HL-60/S4 treated with retinoic acid at 250 ng/mL for 4 days and 3 days (cell line): ENCODE measurements around the gene MAP4K1.

Experiments
- in situ Hi-C: fragments of 300-500 bp; cut with MboI; formaldehyde crosslinking; loops from 2 replicates; pipeline ENCODE4 v1.7.0; 2022; ENCODE audit warnings: low sequenced_read_pairs

Gene MAP4K1

DNA sequence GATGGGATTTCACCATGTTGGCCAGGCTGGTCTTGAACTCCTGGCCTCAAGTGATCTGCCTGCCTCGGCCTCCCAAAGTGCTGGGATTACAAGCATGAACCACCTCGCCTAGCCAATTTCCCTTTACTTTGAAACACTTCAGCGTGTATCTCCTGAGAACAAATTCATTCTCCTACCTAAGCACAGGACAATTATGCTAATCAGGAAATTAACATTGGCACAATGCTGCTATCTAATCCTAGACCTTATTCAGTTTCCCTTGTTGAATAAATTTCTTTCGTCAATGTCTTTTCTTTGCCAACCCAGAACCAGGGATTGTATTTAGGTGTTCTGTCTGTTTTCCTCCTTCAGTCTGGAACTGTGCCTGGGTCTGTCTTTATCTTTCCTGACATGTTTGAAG is 67.8 kb downstream of the MAP4K1 start:
- in situ Hi-C loops = no loop called here

DNA sequence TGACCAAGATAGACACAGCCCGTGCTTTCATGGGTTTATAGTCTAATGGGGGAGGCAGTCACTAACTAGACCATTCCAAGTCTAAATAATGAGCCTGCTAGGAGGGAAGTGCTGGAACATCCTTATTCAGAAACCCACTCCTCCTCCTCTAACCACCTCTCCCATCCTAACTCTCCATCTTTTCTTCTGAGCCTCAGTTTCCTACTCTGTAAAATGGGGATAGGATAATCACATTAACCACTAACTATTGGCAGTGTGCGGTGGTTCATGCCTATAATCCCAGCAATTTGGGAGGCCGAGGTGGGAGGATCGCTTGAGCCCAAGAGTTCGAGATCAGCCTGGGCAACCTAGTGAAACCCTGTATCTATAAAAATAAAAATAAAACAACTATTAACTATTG is 68.7 kb downstream of the MAP4K1 start:
- in situ Hi-C loops = no loop called here

DNA sequence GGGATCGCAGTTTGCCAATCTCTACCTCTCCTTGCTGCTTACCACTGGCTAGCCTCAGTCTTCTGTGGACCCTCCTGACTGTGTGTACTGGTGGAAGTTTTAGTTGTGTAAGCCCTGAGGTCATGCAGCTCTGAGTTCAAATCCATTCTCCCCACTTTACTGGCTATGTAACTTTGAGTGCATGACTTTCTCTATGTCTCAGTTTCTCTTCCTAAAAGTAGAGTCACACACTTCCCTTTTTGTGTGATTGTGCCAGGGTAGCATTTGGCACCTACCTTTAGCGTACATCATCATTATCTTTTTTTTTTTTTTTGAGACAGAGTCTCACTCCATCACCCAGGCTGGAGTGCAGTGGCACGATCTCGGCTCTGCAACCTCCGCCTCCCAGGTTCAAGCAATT is 70.3 kb downstream of the MAP4K1 start:
- in situ Hi-C loops = no loop called here

DNA sequence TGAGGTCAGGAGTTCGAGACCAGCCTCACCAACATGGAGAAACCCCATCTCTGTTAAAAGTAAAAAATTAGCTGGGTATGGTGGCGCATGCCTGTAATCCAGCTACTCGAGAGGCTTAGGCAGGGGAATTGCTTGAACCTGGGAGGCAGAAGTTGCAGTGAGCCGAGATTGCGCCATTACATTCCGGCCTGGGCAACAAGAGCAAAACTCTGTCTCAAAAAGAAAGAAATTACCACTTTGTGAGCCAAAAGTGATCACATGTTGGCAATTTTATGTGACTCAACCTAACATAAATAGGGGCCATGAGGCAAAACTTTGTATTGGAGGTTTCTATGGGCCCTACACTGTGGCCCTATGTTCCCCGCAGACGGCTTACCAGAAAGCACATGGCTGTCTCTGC is 72.2 kb downstream of the MAP4K1 start:
- in situ Hi-C loops = no loop called here

DNA sequence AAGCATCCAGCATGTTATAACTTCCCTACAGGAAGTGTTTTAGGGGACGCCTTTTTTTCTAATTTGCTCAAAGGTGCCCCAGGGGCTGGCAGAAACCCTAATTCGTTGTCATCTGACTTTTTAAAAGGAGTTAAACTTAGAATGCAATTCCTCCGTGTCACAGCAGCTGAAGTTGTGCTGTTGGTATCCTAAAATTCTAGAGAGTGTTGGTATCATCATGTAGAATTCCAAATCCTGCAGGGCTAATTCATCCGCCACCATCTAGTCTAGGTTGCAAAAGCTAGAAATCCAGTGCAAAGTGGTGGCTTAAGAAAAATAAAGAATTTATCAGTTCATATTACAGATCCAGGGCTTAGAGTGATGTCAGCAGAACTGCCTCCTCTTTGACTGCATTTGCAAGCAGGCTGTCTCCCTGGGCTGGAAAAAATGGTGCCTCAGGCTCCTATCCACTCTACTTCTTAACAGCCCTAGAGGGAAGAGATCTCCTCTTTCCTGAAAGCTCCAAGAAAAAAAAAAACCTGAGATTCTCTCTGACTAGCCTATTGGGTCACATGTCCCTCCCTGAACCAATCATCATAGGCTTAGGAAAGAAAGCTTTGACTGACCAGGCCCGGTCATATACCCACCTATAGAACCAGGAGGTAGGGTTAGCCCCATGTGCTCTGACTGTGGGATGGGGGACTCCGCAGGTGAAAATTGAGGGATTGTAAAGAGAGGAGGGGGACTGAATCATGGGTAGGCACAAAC is 73.0 kb downstream of the MAP4K1 start:
- in situ Hi-C loops = no loop called here

DNA sequence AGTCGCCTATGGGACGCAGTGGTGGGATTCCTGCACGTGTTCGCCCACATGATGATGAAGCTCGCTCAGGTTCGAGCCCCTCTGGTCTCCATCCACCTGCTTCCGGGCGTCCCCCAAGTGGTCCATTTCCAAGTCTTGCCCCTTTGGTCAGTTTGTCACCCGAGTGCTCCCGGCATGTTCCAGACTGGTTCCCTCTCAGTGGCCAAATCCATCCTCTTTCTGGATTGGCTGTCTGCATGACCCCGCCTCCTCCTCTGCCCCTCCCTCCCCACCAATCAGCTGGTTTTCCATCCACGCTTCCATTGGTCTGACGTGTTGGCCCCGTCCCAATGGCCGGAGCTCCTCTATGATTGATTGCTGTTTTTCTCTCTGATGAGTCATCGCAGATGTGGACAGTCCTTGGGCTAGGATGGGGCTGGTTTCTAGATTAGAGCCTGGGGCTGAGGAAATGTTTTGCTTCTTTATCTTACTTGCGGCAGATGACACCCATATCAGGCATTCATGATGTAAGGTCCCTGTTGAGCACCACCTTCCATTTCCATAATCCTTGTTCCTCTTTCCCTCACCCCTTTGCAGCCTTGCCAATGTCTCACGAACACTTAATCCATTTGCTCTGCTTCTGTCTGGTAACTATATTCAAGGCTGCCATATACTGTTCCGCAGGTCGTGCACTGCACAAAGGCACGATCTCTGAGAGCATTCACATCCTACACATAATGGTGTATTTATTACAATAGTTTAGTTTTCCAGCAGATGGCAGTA is 73.8 kb downstream of the MAP4K1 start:
- in situ Hi-C loops = no loop called here

DNA sequence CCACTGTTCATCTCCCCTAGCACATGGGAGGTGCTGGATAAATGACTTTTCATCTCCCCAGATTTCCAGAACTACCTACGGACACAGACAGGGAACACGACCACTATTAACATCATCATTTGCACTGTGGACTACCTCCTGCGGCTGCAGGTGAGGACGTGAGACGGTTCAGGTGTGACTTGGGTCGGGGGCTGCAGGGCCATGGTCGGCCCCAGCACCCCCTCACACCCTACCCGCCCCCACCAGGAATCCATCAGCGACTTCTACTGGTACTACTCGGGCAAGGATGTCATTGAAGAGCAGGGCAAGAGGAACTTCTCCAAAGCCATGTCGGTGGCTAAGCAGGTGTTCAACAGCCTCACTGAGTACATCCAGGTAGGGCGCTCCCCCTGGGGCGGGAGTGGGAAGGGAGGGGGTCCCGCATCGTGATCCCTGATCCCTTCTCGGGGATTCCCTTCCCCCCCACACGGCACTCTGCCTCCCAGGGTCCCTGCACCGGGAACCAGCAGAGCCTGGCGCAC is 74.4 kb downstream of the MAP4K1 start:
- in situ Hi-C loops = no loop called here

DNA sequence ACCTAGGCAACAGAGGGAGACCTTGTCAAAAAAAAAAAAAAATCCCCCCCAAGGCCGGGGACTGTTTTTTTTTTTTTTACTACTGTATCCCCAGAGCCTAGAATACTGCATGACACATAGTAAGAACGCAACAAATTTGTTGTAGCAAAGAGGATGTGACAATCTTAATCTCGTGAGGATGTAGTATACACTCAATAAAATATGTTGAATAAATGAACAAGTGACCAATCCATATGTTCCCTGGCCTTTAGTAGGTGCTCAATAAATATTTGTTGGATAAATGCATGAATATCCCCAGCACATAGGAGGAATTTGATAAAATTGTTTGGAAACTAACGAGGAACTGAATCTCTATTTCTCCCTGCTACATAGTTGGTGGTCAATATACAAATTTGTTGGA is 75.7 kb downstream of the MAP4K1 start:
- in situ Hi-C loops = no loop called here

DNA sequence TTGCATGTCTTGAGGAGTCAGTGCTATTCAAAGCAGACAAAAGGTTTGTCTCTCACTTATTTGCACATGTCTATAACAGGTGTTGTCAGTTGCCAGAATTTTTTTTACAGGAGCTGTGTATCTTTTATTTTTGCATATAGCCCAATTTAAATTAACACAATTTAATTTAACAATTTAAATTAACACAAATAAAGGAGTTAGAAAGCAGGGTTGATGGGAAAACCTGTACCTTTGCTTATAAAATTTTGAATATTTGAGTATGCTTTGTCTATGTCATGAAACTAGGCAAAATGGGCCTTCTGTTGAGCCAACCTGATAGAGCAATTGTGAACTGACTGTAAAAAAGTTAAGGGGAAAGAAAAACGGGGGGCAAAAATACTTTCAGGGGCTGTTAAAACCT is 78.0 kb downstream of the MAP4K1 start:
- in situ Hi-C loops = no loop called here

DNA sequence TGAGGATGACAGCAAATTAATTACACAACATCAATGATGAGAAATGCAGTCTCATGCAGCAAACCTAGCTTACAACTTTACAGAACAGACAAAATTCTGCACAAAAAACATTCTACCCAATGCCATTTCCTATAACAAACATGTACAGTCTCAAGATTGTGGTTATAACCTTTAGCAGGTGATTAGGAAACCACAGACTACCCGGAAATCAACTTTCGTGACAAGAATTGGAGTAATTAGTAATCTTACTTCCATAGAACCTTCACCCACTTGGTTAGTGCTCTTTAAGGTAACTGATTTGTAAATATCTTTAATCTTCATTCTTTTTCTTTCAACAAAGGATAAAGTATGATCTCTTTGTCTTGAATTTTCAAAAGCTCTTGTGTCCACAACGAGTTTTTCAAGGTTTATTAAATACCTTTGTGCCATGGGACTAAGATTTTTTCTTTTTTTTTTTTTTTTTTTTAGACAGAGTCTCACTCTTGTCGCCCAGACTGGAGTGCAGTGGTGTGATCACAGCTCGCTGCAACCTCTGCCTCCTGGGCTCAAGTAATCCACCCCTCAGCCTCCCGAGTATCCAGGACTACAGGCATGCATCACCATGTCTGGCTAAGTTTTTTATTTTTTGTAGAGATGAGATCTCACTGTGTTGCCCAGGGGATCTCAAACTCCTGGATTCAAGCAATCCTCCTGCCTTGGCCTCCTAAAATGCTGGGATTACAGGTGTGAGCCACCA is 78.8 kb downstream of the MAP4K1 start:
- in situ Hi-C loops = no loop called here

DNA sequence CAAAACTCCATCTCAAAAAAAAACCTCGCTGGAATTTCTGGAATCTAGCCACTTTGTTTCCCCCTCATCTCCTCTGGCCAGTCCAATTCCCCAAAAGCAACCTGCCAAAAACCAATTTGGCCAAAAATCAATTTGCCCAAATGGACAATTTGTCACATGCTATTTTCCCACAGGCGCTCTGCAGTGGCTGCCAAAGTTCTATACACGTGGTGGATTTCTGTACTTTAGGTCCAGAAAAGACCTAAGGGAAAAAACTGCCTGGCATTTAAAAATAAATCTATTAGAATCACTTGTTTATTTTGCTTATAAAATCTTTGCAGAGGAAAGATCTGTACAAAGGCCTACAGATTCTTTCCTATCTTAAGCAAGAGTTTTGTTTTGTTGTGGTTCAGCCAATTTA is 79.4 kb downstream of the MAP4K1 start:
- in situ Hi-C loops = no loop called here
